ENCODE measurements around the gene UBE2G2.

The UBE2G2 gene

DNA sequence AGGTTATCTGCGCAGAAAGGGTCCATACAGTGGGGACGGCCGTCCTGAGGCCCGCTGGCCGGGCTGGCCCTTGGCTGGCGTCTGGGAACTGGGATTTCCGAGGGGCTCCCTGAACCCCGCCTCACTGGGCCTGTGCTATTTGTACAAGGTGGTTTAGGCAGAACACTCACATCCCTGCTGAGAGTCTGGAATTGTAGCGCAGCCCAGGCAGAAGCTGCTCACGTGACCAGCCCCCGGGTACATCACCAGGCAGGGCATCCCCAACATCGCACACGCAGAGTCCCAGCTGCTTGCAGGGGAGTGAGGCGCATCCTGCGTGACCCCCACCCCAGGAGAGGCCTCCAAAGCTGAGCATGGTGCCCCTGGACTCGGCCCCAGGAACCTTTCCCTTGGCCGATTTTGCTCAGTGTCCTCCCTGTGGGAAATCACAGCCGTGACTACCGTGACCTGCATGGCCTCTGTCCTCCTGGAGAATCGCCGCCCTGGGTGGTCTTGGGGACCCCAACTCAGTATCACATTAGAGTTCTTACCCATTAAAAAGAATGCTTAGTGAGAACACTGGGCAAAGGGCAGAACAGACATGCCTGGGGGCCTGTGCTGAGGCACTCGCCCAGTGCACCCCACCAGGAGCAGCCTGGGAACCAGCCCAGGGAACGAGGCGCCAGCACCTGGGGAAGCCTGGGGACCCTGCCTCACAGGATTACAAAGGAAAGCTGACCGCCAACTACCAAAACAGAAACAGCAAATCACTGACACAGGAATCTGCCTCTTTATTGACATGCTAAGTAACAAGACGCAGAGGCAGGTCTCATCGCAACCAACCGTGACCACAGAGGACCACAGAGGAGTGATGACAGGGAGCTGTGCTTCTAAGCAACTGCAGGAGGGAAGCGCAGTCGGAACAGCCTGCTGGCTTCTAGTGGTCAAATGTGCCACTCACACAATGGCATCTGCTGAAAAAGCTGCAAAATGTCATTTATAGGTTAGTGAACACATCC is 33.5 kb downstream of the UBE2G2 start:
- H2BK120ac ChIP-seq (ENCODE audit: low read depth, low read length) = no peak overlapping the region
- DNase-seq (ENCODE audit: low spot score) = peak; percentile 20
- H3K9me3 ChIP-seq (replicated peaks in 1 of 2; ENCODE audit: control insufficient read depth in 2 of 2, insufficient read depth in 1 of 2, low read depth in 1 of 2, low read length in 2 of 2) = no peaks in the 10 kb centered on the region
- peak overlapping the region; percentile 87 for H3K18ac ChIP-seq (ENCODE audit: low read length)
- peak overlapping the region; percentile 94 for H2AK5ac ChIP-seq (ENCODE audit: low read depth, low read length)
- H2BK15ac ChIP-seq (ENCODE audit: low read length) = peak overlapping the region; percentile 64
- no peak overlapping the region for H3K4ac ChIP-seq (ENCODE audit: low read length)
- H2AFZ ChIP-seq (ENCODE audit: low read length) = no peak overlapping the region
- WGBS, 2 donors (ENCODE audit: extremely low coverage in 2 of 2, insufficient read length in 2 of 2, insufficient replicate concordance in 1 of 2) = no CpG with 5 or more reads among the region's 30 CpGs
- H3K79me1 ChIP-seq (ENCODE audit: low read depth, low read length) = peaks cover 11% of the 10 kb centered on the region
- H4K91ac ChIP-seq (ENCODE audit: low read depth, low read length, poor library complexity) = peak overlapping the region; percentile 43
- H3K4me3 ChIP-seq (ENCODE audit: low read length in 2 of 2) = no peak overlapping the region
- H2BK12ac ChIP-seq (ENCODE audit: low read length) = peak overlapping the region; percentile 46
- peak overlapping the region; percentile 43 for H4K8ac ChIP-seq (ENCODE audit: low read depth, low read length)
- no peak overlapping the region for H3K27ac ChIP-seq (replicated peaks; ENCODE audit: low read length)
- H2BK5ac ChIP-seq (ENCODE audit: low read length) = peak overlapping the region; percentile 66
- no peak overlapping the region for H3K14ac ChIP-seq (ENCODE audit: low read length)
- peak overlapping the region; percentile 77 for H3K9ac ChIP-seq (ENCODE audit: low read depth, low read length, poor library complexity)
- peaks cover 17 to 29% of the 10 kb centered on the region in 2 donors for H3K4me1 ChIP-seq (ENCODE audit: control insufficient read depth in 2 of 2, insufficient read depth in 1 of 2, low read depth in 1 of 2, low read length in 2 of 2)
- no peak overlapping the region for H3K4me2 ChIP-seq (ENCODE audit: insufficient read depth, low read length, poor library complexity, severe bottlenecking)
- peaks cover 22 to 37% of the 10 kb centered on the region in 2 donors for H3K36me3 ChIP-seq (replicated peaks in 1 of 2; ENCODE audit: control insufficient read depth in 2 of 2, insufficient read depth in 2 of 2, low read length in 2 of 2)
- no peaks in the 10 kb centered on the region for H3K27me3 ChIP-seq (ENCODE audit: control insufficient read depth in 3 of 3, insufficient read depth in 3 of 3, low read depth in 1 of 3, low read length in 3 of 3)
- no peak overlapping the region for H3K23ac ChIP-seq (ENCODE audit: low read depth, low read length, poor library complexity)

DNA sequence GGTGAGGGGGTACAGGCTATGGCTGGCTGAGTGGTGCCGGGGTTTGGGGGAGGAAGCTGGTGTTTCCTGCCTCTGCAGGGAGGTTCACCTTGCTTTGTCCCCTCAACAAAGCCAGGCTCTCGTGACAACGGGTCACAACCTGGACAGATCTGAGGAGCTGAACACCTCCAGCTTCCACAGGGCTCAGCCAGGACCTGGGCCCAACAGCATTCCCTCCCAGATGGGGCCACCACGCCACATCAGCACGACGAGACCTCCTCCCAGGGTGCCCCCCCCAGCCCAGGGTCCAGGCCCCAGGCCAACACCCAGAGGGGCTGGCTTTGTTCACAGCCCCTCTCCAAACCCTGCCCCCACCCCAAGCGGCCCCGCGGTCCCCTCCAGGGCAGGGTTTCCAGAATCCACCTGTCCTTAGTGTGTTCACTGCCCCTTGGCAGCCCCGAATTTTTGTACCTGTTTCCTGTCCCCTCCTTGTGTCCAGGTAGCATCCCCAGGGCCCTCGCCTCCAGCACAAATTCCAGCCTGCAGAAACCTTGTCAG is 34.7 kb downstream of the UBE2G2 start:
- Histone ChIP-seq H3K4me2 (ENCODE audit: insufficient read depth, low read length, poor library complexity, severe bottlenecking) (no peak overlapping the region), H3K18ac (ENCODE audit: low read length) (peak overlapping the region; percentile 85), H2BK12ac (ENCODE audit: low read length) (no peak overlapping the region), H2AK5ac (ENCODE audit: low read depth, low read length) (peak overlapping the region; percentile 48), H3K27ac (replicated peaks; ENCODE audit: low read length) (no peak overlapping the region), H3K4ac (ENCODE audit: low read length) (peak overlapping the region; percentile 89), H2BK120ac (ENCODE audit: low read depth, low read length) (no peak overlapping the region), H2BK15ac (ENCODE audit: low read length) (peak overlapping the region; percentile 89), H3K27me3 (ENCODE audit: control insufficient read depth in 3 of 3, insufficient read depth in 3 of 3, low read depth in 1 of 3, low read length in 3 of 3) (no peaks in the 10 kb centered on the region), H3K23ac (ENCODE audit: low read depth, low read length, poor library complexity) (peak overlapping the region; percentile 80), H3K4me3 (ENCODE audit: low read length in 2 of 2) (peak overlapping the region in 1 of 2 donors; percentile 51), H2BK5ac (ENCODE audit: low read length) (no peak overlapping the region), H3K14ac (ENCODE audit: low read length) (peak overlapping the region; percentile 56), H3K4me1 (ENCODE audit: control insufficient read depth in 2 of 2, insufficient read depth in 1 of 2, low read depth in 1 of 2, low read length in 2 of 2) (peaks cover 17 to 29% of the 10 kb centered on the region in 2 donors), H3K79me1 (ENCODE audit: low read depth, low read length) (peaks cover 11% of the 10 kb centered on the region), H3K9me3 (replicated peaks in 1 of 2; ENCODE audit: control insufficient read depth in 2 of 2, insufficient read depth in 1 of 2, low read depth in 1 of 2, low read length in 2 of 2) (peaks cover 0 to 2% of the 10 kb centered on the region in 2 donors), H4K8ac (ENCODE audit: low read depth, low read length) (peak overlapping the region; percentile 17), H2AFZ (ENCODE audit: low read length) (no peak overlapping the region), H3K9ac (ENCODE audit: low read depth, low read length, poor library complexity) (no peak overlapping the region), H4K91ac (ENCODE audit: low read depth, low read length, poor library complexity) (peak overlapping the region; percentile 85), H3K36me3 (replicated peaks in 1 of 2; ENCODE audit: control insufficient read depth in 2 of 2, insufficient read depth in 2 of 2, low read length in 2 of 2) (peaks cover 16 to 25% of the 10 kb centered on the region in 2 donors)
- no peak for DNase-seq (ENCODE audit: low spot score)
- no CpG with 5 or more reads among the region's 11 CpGs for WGBS, 2 donors (ENCODE audit: extremely low coverage in 2 of 2, insufficient read length in 2 of 2, insufficient replicate concordance in 1 of 2)

DNA sequence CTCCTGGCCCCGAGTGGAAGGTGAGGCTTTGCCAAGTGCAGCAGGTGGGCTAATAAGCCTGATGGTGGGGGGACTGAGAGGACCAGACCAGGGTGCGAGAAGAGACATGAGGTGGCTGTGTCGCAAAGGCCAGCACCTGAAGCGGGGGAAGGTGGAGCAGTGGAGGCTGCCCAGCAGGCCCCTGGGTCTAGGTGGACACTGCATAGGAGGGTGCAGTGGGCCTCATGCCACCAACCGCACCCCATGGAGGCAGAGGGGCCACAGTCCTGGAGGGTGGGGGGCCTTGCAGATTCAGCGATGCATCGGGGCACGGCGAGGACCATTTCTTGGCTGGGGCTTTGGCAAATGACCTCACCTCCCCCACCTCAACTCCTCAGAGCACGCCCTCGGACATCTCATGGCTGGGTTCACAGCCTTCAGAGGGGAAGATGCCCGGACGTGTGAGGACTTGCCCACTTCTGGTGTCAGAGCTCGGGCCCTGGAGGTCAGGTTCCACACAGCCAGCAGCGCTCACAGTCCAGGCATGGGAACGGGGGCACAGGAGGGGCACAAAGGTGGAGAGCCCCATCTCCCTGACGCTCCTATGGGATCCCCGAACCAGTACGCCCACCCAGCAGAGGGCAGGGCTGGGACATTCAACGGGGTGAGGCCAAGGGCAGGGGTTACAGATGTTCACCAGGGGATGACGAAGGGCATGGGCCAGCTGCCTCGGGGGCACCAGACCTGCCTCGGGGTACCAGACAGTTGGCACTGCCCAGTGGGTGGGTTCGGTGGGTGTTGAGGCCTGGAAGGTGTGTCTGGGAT is 35.4 kb downstream of the UBE2G2 start:
- peak overlapping the region; percentile 61 for H2BK120ac ChIP-seq (ENCODE audit: low read depth, low read length)
- H3K23ac ChIP-seq (ENCODE audit: low read depth, low read length, poor library complexity) = peak overlapping the region; percentile 80
- H2BK15ac ChIP-seq (ENCODE audit: low read length) = peak overlapping the region; percentile 89
- H3K14ac ChIP-seq (ENCODE audit: low read length) = peak overlapping the region; percentile 84
- H2BK12ac ChIP-seq (ENCODE audit: low read length) = peak overlapping the region; percentile 99
- H3K27ac ChIP-seq (replicated peaks; ENCODE audit: low read length) = no peak overlapping the region
- peak overlapping the region; percentile 85 for H3K18ac ChIP-seq (ENCODE audit: low read length)
- peak overlapping the region; percentile 86 for H4K8ac ChIP-seq (ENCODE audit: low read depth, low read length)
- peaks cover 12 to 18% of the 10 kb centered on the region in 2 donors for H3K36me3 ChIP-seq (replicated peaks in 1 of 2; ENCODE audit: control insufficient read depth in 2 of 2, insufficient read depth in 2 of 2, low read length in 2 of 2)
- peaks cover 11% of the 10 kb centered on the region for H3K79me1 ChIP-seq (ENCODE audit: low read depth, low read length)
- H3K4ac ChIP-seq (ENCODE audit: low read length) = peak overlapping the region; percentile 89
- no peak overlapping the region for H3K9ac ChIP-seq (ENCODE audit: low read depth, low read length, poor library complexity)
- peak overlapping the region; percentile 85 for H4K91ac ChIP-seq (ENCODE audit: low read depth, low read length, poor library complexity)
- H2AFZ ChIP-seq (ENCODE audit: low read length) = no peak overlapping the region
- H3K9me3 ChIP-seq (replicated peaks in 1 of 2; ENCODE audit: control insufficient read depth in 2 of 2, insufficient read depth in 1 of 2, low read depth in 1 of 2, low read length in 2 of 2) = peaks cover 0 to 2% of the 10 kb centered on the region in 2 donors
- H3K27me3 ChIP-seq (ENCODE audit: control insufficient read depth in 3 of 3, insufficient read depth in 3 of 3, low read depth in 1 of 3, low read length in 3 of 3) = no peaks in the 10 kb centered on the region
- peak overlapping the region; percentile 75 for H2BK5ac ChIP-seq (ENCODE audit: low read length)
- DNase-seq (ENCODE audit: low spot score) = no peak
- no CpG with 5 or more reads among the region's 24 CpGs for WGBS, 2 donors (ENCODE audit: extremely low coverage in 2 of 2, insufficient read length in 2 of 2, insufficient replicate concordance in 1 of 2)
- H3K4me1 ChIP-seq (ENCODE audit: control insufficient read depth in 2 of 2, insufficient read depth in 1 of 2, low read depth in 1 of 2, low read length in 2 of 2) = peaks cover 17 to 29% of the 10 kb centered on the region in 2 donors
- no peak overlapping the region for H3K4me3 ChIP-seq (ENCODE audit: low read length in 2 of 2)
- no peak overlapping the region for H3K4me2 ChIP-seq (ENCODE audit: insufficient read depth, low read length, poor library complexity, severe bottlenecking)
- H2AK5ac ChIP-seq (ENCODE audit: low read depth, low read length) = peak overlapping the region; percentile 53
